Mesenchymal stem cell (in vitro differentiated cells and primary cell): ENCODE measurements around the gene NOL4L.
"Not testable (repeated sequence)": the region's sequence is repeated elsewhere in the genome, so short reads cannot be mapped to it uniquely, and the experiment has no call there.

Experiments used
- DNase-seq: peaks from one replicate; pipeline ENCODE4 v3.0.0-alpha.2; 2013
- H2AFZ ChIP-seq: one replicate; pipeline ENCODE4 v1.6.1; 2013; ENCODE audit warnings: low read depth, mild to moderate bottlenecking, control low read depth, inconsistent platforms, low read length, moderate library complexity
- H2AK5ac ChIP-seq: 2 replicates; pipeline ENCODE4 v1.6.1; 2013; ENCODE audit warnings: low read length, moderate library complexity, mild to moderate bottlenecking, inconsistent platforms; ENCODE audit not compliant: severe bottlenecking
- H2BK120ac ChIP-seq: one replicate; pipeline ENCODE4 v1.6.1; 2013; ENCODE audit warnings: low read depth, mild to moderate bottlenecking, inconsistent platforms, low read length, moderate library complexity
- H2BK12ac ChIP-seq, 2 experiments: one replicate each; pipeline ENCODE4 v1.6.1; 2013; ENCODE audit warnings: inconsistent platforms in 2 of 2, low read length in 2 of 2, mild to moderate bottlenecking in 2 of 2, moderate library complexity in 2 of 2, control low read depth in 1 of 2
- H2BK15ac ChIP-seq: one replicate; pipeline ENCODE4 v1.6.1; 2013; ENCODE audit warnings: mild to moderate bottlenecking, low read depth, inconsistent platforms; ENCODE audit not compliant: poor library complexity, severe bottlenecking
- H2BK5ac ChIP-seq: 2 replicates; pipeline ENCODE4 v1.6.1; 2013; ENCODE audit warnings: low read depth, mild to moderate bottlenecking, low read length, control low read depth, inconsistent platforms; ENCODE audit not compliant: poor library complexity, severe bottlenecking
- H3K14ac ChIP-seq, 2 experiments: one replicate each; pipeline ENCODE4 v1.6.1; 2013; ENCODE audit warnings: inconsistent platforms in 2 of 2, low read length in 2 of 2, control low read depth in 1 of 2, mild to moderate bottlenecking in 1 of 2, moderate library complexity in 1 of 2
- H3K18ac ChIP-seq, 2 experiments: one replicate each; pipeline ENCODE4 v1.6.1; 2013; ENCODE audit warnings: inconsistent platforms in 2 of 2, low read length in 2 of 2, control low read depth in 1 of 2, low read depth in 1 of 2, mild to moderate bottlenecking in 1 of 2
- H3K23ac ChIP-seq, 2 experiments: one replicate each; pipeline ENCODE4 v1.6.1; 2013; ENCODE audit warnings: inconsistent platforms in 2 of 2, low read length in 2 of 2, mild to moderate bottlenecking in 2 of 2, moderate library complexity in 2 of 2, control low read depth in 1 of 2
- H3K27ac ChIP-seq: 2 replicates; pipeline ENCODE4 v1.5.1; 2013; ENCODE audit warnings: mild to moderate bottlenecking, moderate library complexity, low read length, control low read depth, inconsistent platforms; ENCODE audit not compliant: poor library complexity, severe bottlenecking
- H3K27me3 ChIP-seq, 2 experiments: 2 replicates each; pipeline versions ENCODE4 v1.6.1 to v1.7.0; 2013; ENCODE audit warnings: low read length in 2 of 2, mild to moderate bottlenecking in 2 of 2, moderate library complexity in 2 of 2, control low read depth in 1 of 2, inconsistent platforms in 1 of 2; ENCODE audit not compliant: control insufficient read depth in 1 of 2, insufficient read depth in 1 of 2
- H3K36me3 ChIP-seq, 2 experiments: 2 replicates each; pipeline versions ENCODE4 v1.6.1 to v1.7.0; 2013; ENCODE audit warnings: low read length in 2 of 2, control low read depth in 1 of 2, inconsistent platforms in 1 of 2, low read depth in 1 of 2, mild to moderate bottlenecking in 1 of 2; ENCODE audit not compliant: insufficient read depth in 2 of 2, control insufficient read depth in 1 of 2
- H3K4ac ChIP-seq, 2 experiments: one replicate each; pipeline ENCODE4 v1.6.1; 2013; ENCODE audit warnings: inconsistent platforms in 2 of 2, low read length in 2 of 2, mild to moderate bottlenecking in 2 of 2, moderate library complexity in 2 of 2, control low read depth in 1 of 2, low read depth in 1 of 2
- H3K4me1 ChIP-seq: 2 replicates; pipeline ENCODE4 v1.6.1; 2013; ENCODE audit warnings: low read depth, low read length, control low read depth; ENCODE audit not compliant: control insufficient read depth, insufficient read depth
- H3K4me2 ChIP-seq: 2 replicates; pipeline ENCODE4 v1.6.1; 2013; ENCODE audit warnings: low read length, mild to moderate bottlenecking, inconsistent platforms; ENCODE audit not compliant: poor library complexity, severe bottlenecking
- H3K4me3 ChIP-seq, 2 experiments: 2 replicates each; pipeline versions ENCODE4 v1.5.1 to v1.7.0; 2013; ENCODE audit warnings: low read length in 2 of 2, mild to moderate bottlenecking in 2 of 2, control low read depth in 1 of 2, low read depth in 1 of 2; ENCODE audit not compliant: insufficient read depth in 1 of 2
- H3K79me1 ChIP-seq: replicated peaks from 2 replicates; pipeline ENCODE4 v1.6.1; 2013; ENCODE audit warnings: mild to moderate bottlenecking, control low read depth, low read length, inconsistent platforms; ENCODE audit not compliant: poor library complexity, severe bottlenecking
- H3K9ac ChIP-seq: 2 replicates; pipeline ENCODE4 v1.7.0; 2013; ENCODE audit warnings: mild to moderate bottlenecking, low read length, moderate library complexity
- H3K9me3 ChIP-seq: 2 replicates; pipeline ENCODE4 v1.7.0; 2013; ENCODE audit warnings: mild to moderate bottlenecking, low read length; ENCODE audit not compliant: control insufficient read depth
- H4K8ac ChIP-seq: one replicate; pipeline ENCODE4 v1.6.1; 2013; ENCODE audit warnings: inconsistent platforms, mild to moderate bottlenecking, low read length, moderate library complexity
- H4K91ac ChIP-seq: one replicate; pipeline ENCODE4 v1.6.1; 2013; ENCODE audit warnings: mild to moderate bottlenecking, low read length, inconsistent platforms
- WGBS: methylation state at CpG from one replicate; pipeline ENCODE4 v1.1.7; 2013; ENCODE audit warnings: mixed read lengths; 5-methylcytosine and 5-hydroxymethylcytosine counted together

The NOL4L gene

GRCh38 chr20:32594204-32594603 lies 9.1 kb upstream of the NOL4L start:
- no peak overlapping the region for H3K18ac ChIP-seq
- H2BK12ac ChIP-seq, result no peak overlapping the region
- H3K27me3 ChIP-seq, result peaks cover 3 to 5% of the 10 kb centered on the region in 2 experiments
- no peaks in the 10 kb centered on the region for H3K9me3 ChIP-seq
- no peak overlapping the region for H2BK5ac ChIP-seq
- H2AK5ac ChIP-seq, result no peak overlapping the region
- H3K9ac ChIP-seq, result no peak overlapping the region
- H2BK120ac ChIP-seq, result no peak overlapping the region
- H3K36me3 ChIP-seq, result no peaks in the 10 kb centered on the region
- H2AFZ ChIP-seq, result no peak overlapping the region
- H3K4ac ChIP-seq, result no peak overlapping the region
- peaks cover 3% of the 10 kb centered on the region for H3K4me1 ChIP-seq
- H4K91ac ChIP-seq, result no peak overlapping the region
- 96% methylated on average over 5 of the region's 5 CpGs for WGBS
- H4K8ac ChIP-seq, result no peak overlapping the region
- no peak overlapping the region for H3K27ac ChIP-seq
- H3K4me2 ChIP-seq, result no peak overlapping the region
- no peak overlapping the region for H2BK15ac ChIP-seq
- no peak overlapping the region for H3K23ac ChIP-seq
- no peak for DNase-seq
- no peak overlapping the region for H3K14ac ChIP-seq
- no peaks in the 10 kb centered on the region for H3K79me1 ChIP-seq
- no peak overlapping the region for H3K4me3 ChIP-seq

- H2AK5ac ChIP-seq, H3K4me2 ChIP-seq, H2BK120ac ChIP-seq, H3K23ac ChIP-seq, H4K8ac ChIP-seq, H3K18ac ChIP-seq, H3K4me3 ChIP-seq, H4K91ac ChIP-seq, H3K4ac ChIP-seq, H3K36me3 ChIP-seq, DNase-seq, H3K27ac ChIP-seq, H2BK5ac ChIP-seq, H2AFZ ChIP-seq, H3K4me1 ChIP-seq, H3K9me3 ChIP-seq, H3K9ac ChIP-seq, H3K79me1 ChIP-seq, H2BK15ac ChIP-seq, H3K14ac ChIP-seq, H2BK12ac ChIP-seq: not testable (repeated sequence)
- H3K27me3 ChIP-seq, result peaks cover 7 to 11% of the 10 kb centered on the region in 2 experiments
- 100% methylated on average over 1 of the region's 4 CpGs for WGBS
These were observed 7.5 kb upstream of the NOL4L start for GRCh38 chr20:32592616-32593015.

- no peak overlapping the region for H4K91ac ChIP-seq
These were observed 6.9 kb upstream of the NOL4L start for GRCh38 chr20:32592022-32592421.

GRCh38 chr20:32589769-32590168 lies 4.6 kb upstream of the NOL4L start:
- peaks cover 25 to 32% of the 10 kb centered on the region in 2 experiments for H3K27me3 ChIP-seq
- H3K14ac ChIP-seq, result no peak overlapping the region
- no peak overlapping the region for H3K23ac ChIP-seq
- H3K36me3 ChIP-seq, result no peaks in the 10 kb centered on the region
- H2AK5ac ChIP-seq, result no peak overlapping the region
- H3K4ac ChIP-seq, result no peak overlapping the region
- no peak overlapping the region for H2BK120ac ChIP-seq
- no peaks in the 10 kb centered on the region for H3K79me1 ChIP-seq
- H2BK5ac ChIP-seq, result no peak overlapping the region
- WGBS, result 79% methylated on average over 3 of the region's 5 CpGs
- no peak overlapping the region for H3K18ac ChIP-seq
- H3K4me1 ChIP-seq, result peaks cover 6% of the 10 kb centered on the region
- no peak overlapping the region for H4K8ac ChIP-seq
- H2BK12ac ChIP-seq, result no peak overlapping the region
- no peak overlapping the region for H3K4me3 ChIP-seq
- no peak overlapping the region for H2BK15ac ChIP-seq
- no peak for DNase-seq
- no peak overlapping the region for H3K4me2 ChIP-seq
- H4K91ac ChIP-seq, result no peak overlapping the region
- no peak overlapping the region for H2AFZ ChIP-seq
- no peak overlapping the region for H3K9ac ChIP-seq
- H3K9me3 ChIP-seq, result no peaks in the 10 kb centered on the region
- H3K27ac ChIP-seq, result no peak overlapping the region

More at GRCh38 chr20:32592022-32592421, 6.9 kb upstream of the NOL4L start:
- H3K9ac ChIP-seq, result no peak overlapping the region
- no peak overlapping the region for H3K14ac ChIP-seq
- H3K36me3 ChIP-seq, result no peaks in the 10 kb centered on the region
- no peak overlapping the region for H3K4me2 ChIP-seq
- H3K23ac ChIP-seq, result peak overlapping the region in 1 of 2 experiments; percentile 35
- peak overlapping the region; percentile 16 for H2BK15ac ChIP-seq
- DNase-seq, result no peak
- peaks cover 5% of the 10 kb centered on the region for H3K4me1 ChIP-seq
- H2AFZ ChIP-seq, result no peak overlapping the region
- H3K27ac ChIP-seq, result no peak overlapping the region
- 91% methylated on average over 3 of the region's 3 CpGs for WGBS
- no peak overlapping the region for H3K18ac ChIP-seq
- no peak overlapping the region for H2AK5ac ChIP-seq
- H4K8ac ChIP-seq, result no peak overlapping the region
- H3K4ac ChIP-seq, result no peak overlapping the region
- no peak overlapping the region for H2BK120ac ChIP-seq
- H2BK5ac ChIP-seq, result no peak overlapping the region
- no peak overlapping the region for H3K4me3 ChIP-seq
- H3K79me1 ChIP-seq, result no peaks in the 10 kb centered on the region
- no peak overlapping the region for H2BK12ac ChIP-seq
- H3K9me3 ChIP-seq, result no peaks in the 10 kb centered on the region
- H3K27me3 ChIP-seq, result peaks cover 13 to 17% of the 10 kb centered on the region in 2 experiments
